H1 (cell line): ENCODE data around the gene SLC25A45. TPM values are rescaled to one million over a fixed set of nuclear protein-coding genes. Genes with fewer than 3 reads are reported as not detected.

ENCODE experiments used
- CTCF ChIA-PET: fragments of 300-600 bp; sonication (Branson Sonifier 250); formaldehyde crosslinking; loops from one replicate; lab custom pipeline; 2021; ENCODE audit not compliant: partially characterized antibody; lab: Charles Lee
- POLR2A ChIA-PET: fragments of 300-600 bp; sonication (Branson Sonifier 250); formaldehyde crosslinking; loops from one replicate; lab custom pipeline; 2021; ENCODE audit warnings: inconsistent platforms; ENCODE audit not compliant: partially characterized antibody; lab: Charles Lee
- DNase-seq, 2 experiments: peaks; one replicate each; pipeline versions ENCODE4 v3.0.0 to v3.0.0-alpha.2; 2010 to 2022; ENCODE audit warnings: low spot score in 2 of 2, low read depth in 1 of 2, mixed read lengths in 1 of 2
- FAIRE-seq: peaks from 2 replicates; lab custom pipeline; 2011; peaks lifted over from hg19 to GRCh38; lab: Jason Lieb, UNC
- H2AFZ ChIP-seq: 2 replicates; pipeline ENCODE4 v1.8.1; 2012; ENCODE audit warnings: low read length, inconsistent platforms
- H2AK5ac ChIP-seq: 2 replicates; pipeline ENCODE4 v1.6.1; 2013; ENCODE audit warnings: low read depth, low read length
- H2BK120ac ChIP-seq: replicated peaks from 2 replicates; pipeline ENCODE3; 2013; ENCODE audit warnings: low read depth, low read length, inconsistent platforms
- H2BK12ac ChIP-seq: 2 replicates; pipeline ENCODE4 v1.6.1; 2013; ENCODE audit warnings: low read depth, low read length
- H2BK15ac ChIP-seq: 2 replicates; pipeline ENCODE4 v1.6.1; 2013; ENCODE audit warnings: low read length
- H2BK20ac ChIP-seq: 2 replicates; pipeline ENCODE4 v1.6.1; 2013; ENCODE audit warnings: low read length
- H2BK5ac ChIP-seq: 2 replicates; pipeline ENCODE4 v1.6.1; 2013; ENCODE audit warnings: low read depth, low read length
- H3K14ac ChIP-seq: 2 replicates; pipeline ENCODE4 v1.6.1; 2013; ENCODE audit warnings: inconsistent platforms; ENCODE audit not compliant: insufficient read length
- H3K18ac ChIP-seq: 2 replicates; pipeline ENCODE4 v1.6.1; 2013; ENCODE audit warnings: low read length; ENCODE audit errors: extremely low read depth
- H3K23ac ChIP-seq: 2 replicates; pipeline ENCODE4 v1.6.1; 2013; ENCODE audit warnings: inconsistent platforms; ENCODE audit not compliant: insufficient read length
- H3K23me2 ChIP-seq: 2 replicates; pipeline ENCODE4 v1.6.1; 2013; ENCODE audit warnings: low read depth, low read length
- H3K27ac ChIP-seq: 2 replicates; pipeline ENCODE4 v1.6.1; 2011; ENCODE audit warnings: low read depth, low read length, inconsistent platforms
- H3K27me3 ChIP-seq, 4 experiments: replicated peaks in 1 of 4; 1 replicate in 1 of 4; 2 replicates in 3 of 4; pipeline versions ENCODE4 v1.6.1 to v1.8.1; 2011 to 2013; ENCODE audit warnings: low read length in 3 of 4, mild to moderate bottlenecking in 3 of 4, inconsistent platforms in 2 of 4, mixed read lengths in 2 of 4, moderate library complexity in 1 of 4; ENCODE audit not compliant: control insufficient read depth in 3 of 4, insufficient read depth in 3 of 4; ENCODE audit errors: extremely low read depth in 1 of 4
- H3K36me3 ChIP-seq, 4 experiments: 2 replicates each; pipeline versions ENCODE4 v1.6.1 to v1.8.1; 2011 to 2013; ENCODE audit warnings: mild to moderate bottlenecking in 4 of 4, low read length in 3 of 4, moderate library complexity in 2 of 4, control low read depth in 1 of 4, inconsistent platforms in 1 of 4; ENCODE audit not compliant: insufficient read depth in 4 of 4, control insufficient read depth in 2 of 4
- H3K4ac ChIP-seq: replicated peaks from 2 replicates; pipeline ENCODE3; 2013; ENCODE audit warnings: low read length, low read depth, mixed read lengths, inconsistent platforms; ENCODE audit not compliant: insufficient read length
- H3K4me1 ChIP-seq, 4 experiments: replicated peaks in 1 of 4; 1 replicate in 1 of 4; 2 replicates in 3 of 4; pipeline versions ENCODE4 v1.6.1 to v1.8.1; 2011 to 2013; ENCODE audit warnings: low read length in 3 of 4, inconsistent platforms in 2 of 4, mixed read lengths in 1 of 4; ENCODE audit not compliant: insufficient read depth in 4 of 4, control insufficient read depth in 3 of 4
- H3K4me2 ChIP-seq, 2 experiments: 2 replicates each; pipeline versions ENCODE4 v1.6.1 to v1.8.1; 2011 to 2013; ENCODE audit warnings: low read depth in 2 of 2, low read length in 2 of 2, control low read depth in 1 of 2, inconsistent platforms in 1 of 2, mild to moderate bottlenecking in 1 of 2; ENCODE audit not compliant: insufficient read depth in 1 of 2
- H3K4me3 ChIP-seq, 4 experiments: fragments of 200-600, 300-600 bp in 1 of 4; sonication (generic), shearing (Covaris generic), sonication (Bioruptor Twin) in 1 of 4; 2 replicates each; pipeline versions ENCODE4 v1.5.1 to v1.8.1; 2011 to 2016; ENCODE audit warnings: low read length in 4 of 4, low read depth in 3 of 4, control low read depth in 2 of 4, inconsistent platforms in 2 of 4, mild to moderate bottlenecking in 2 of 4, mixed read lengths in 1 of 4, moderate library complexity in 1 of 4; ENCODE audit not compliant: insufficient read depth in 2 of 4; ENCODE audit errors: extremely low read depth in 1 of 4
- H3K56ac ChIP-seq: replicated peaks from 2 replicates; pipeline ENCODE3; 2013; ENCODE audit warnings: low read depth, mild to moderate bottlenecking, mixed read lengths, low read length, inconsistent platforms; ENCODE audit not compliant: insufficient read length
- H3K79me1 ChIP-seq: 2 replicates; pipeline ENCODE4 v1.6.1; 2013; ENCODE audit warnings: low read depth, low read length, control low read depth
- H3K79me2 ChIP-seq, 2 experiments: 2 replicates each; pipeline versions ENCODE4 v1.6.1 to v1.8.1; 2012 to 2013; ENCODE audit warnings: low read length in 2 of 2, mild to moderate bottlenecking in 2 of 2, inconsistent platforms in 1 of 2; ENCODE audit not compliant: insufficient read depth in 2 of 2, control insufficient read depth in 1 of 2
- H3K9ac ChIP-seq, 4 experiments: replicated peaks in 1 of 4; 1 replicate in 1 of 4; 2 replicates in 3 of 4; pipeline versions ENCODE4 v1.6.1 to v1.8.1; 2011 to 2013; ENCODE audit warnings: low read depth in 3 of 4, low read length in 3 of 4, control low read depth in 2 of 4, mild to moderate bottlenecking in 2 of 4, moderate library complexity in 2 of 4, inconsistent platforms in 1 of 4; ENCODE audit errors: extremely low read depth in 1 of 4
- H3K9me3 ChIP-seq, 2 experiments: 2 replicates each; pipeline versions ENCODE4 v1.6.1 to v1.8.1; 2012 to 2013; ENCODE audit warnings: mild to moderate bottlenecking in 2 of 2, moderate library complexity in 2 of 2, control low read depth in 1 of 2, inconsistent platforms in 1 of 2, low read depth in 1 of 2, low read length in 1 of 2, mixed read lengths in 1 of 2; ENCODE audit not compliant: insufficient read depth in 2 of 2
- H4K20me1 ChIP-seq, 2 experiments: replicated peaks in 1 of 2; 2 replicates each; pipeline versions ENCODE3 to v1.8.1; 2011 to 2013; ENCODE audit warnings: inconsistent platforms in 2 of 2, low read length in 2 of 2, mild to moderate bottlenecking in 1 of 2; ENCODE audit not compliant: insufficient read depth in 2 of 2, control insufficient read depth in 1 of 2
- H4K5ac ChIP-seq: 2 replicates; pipeline ENCODE4 v1.6.1; 2013; ENCODE audit warnings: low read length, low read depth, mixed read lengths, inconsistent platforms; ENCODE audit not compliant: insufficient read length
- H4K8ac ChIP-seq: 2 replicates; pipeline ENCODE4 v1.8.0; 2013; ENCODE audit warnings: mild to moderate bottlenecking, moderate library complexity, low read length, inconsistent platforms; ENCODE audit not compliant: insufficient read depth; ENCODE audit errors: extremely low read depth
- H4K91ac ChIP-seq: replicated peaks from 2 replicates; pipeline ENCODE3; 2013; ENCODE audit warnings: low read length, mixed read lengths, inconsistent platforms; ENCODE audit not compliant: insufficient read length
- CBX8 ChIP-seq: fragments of 300-800, 300-1000 bp; sonication (generic); IDR thresholded peaks from 2 replicates; pipeline ENCODE4 v1.7.1; 2016; ENCODE audit warnings: low read depth, low read length, borderline replicate concordance
- WGBS, 2 experiments: shearing (Covaris generic) in 1 of 2; methylation state at CpG; one replicate each; pipeline versions ENCODE4 v1.1.6 to v1.1.7; 2013 to 2015; ENCODE audit warnings: low lambda C conversion rate in 2 of 2, mixed read lengths in 2 of 2, inconsistent platforms in 1 of 2, low coverage in 1 of 2, missing lambda C conversion rate in 1 of 2; ENCODE audit not compliant: insufficient replicate concordance in 2 of 2, insufficient coverage in 1 of 2, insufficient read length in 1 of 2; ENCODE audit errors: extremely low coverage in 1 of 2, missing lambda C conversion rate in 1 of 2; 5-methylcytosine and 5-hydroxymethylcytosine counted together
- polyA plus RNA-seq, 7 experiments: library from polyadenylated mRNA; depleted of rRNA in 3 of 7; stranded (reverse) in 5 of 7; unstranded in 2 of 7; fragments of >200 nt in 5 of 7; fragments of 200-250 nt in 2 of 7; gene quantifications; 1 replicate in 5 of 7; 2 replicates in 1 of 7; 4 replicates in 1 of 7; pipeline versions ENCODE4 v1.2.1 to v1.2.3, GENCODE V29; 2011 to 2013; ENCODE audit warnings: missing spikeins in 2 of 7, mixed read lengths in 2 of 7
- total RNA-seq: library from RNA; stranded (reverse); fragmentation: NEBNext Ultra II Directional; extraction: Animal tissue kit (Norgen Biotek cat#: 25700); gene quantifications from 2 replicates; pipeline ENCODE4 v1.2.1, GENCODE V29; 2021

SLC25A45 gene
- total and polyA plus RNA-seq, 2 of the 8 experiments (the other 6 are each of a cell fraction or from before 2014, with no cell fraction given), result 0.54 to 0.59 TPM

- no peak overlapping the region for H3K27ac ChIP-seq
- peaks cover 8 to 42% of the 10 kb centered on the region in 2 experiments for H3K79me2 ChIP-seq
- H2BK20ac ChIP-seq, result no peak overlapping the region
- H4K91ac ChIP-seq, result no peak overlapping the region
- peaks cover 8% of the 10 kb centered on the region for H3K79me1 ChIP-seq
- no peak overlapping the region for H2BK15ac ChIP-seq
- H3K23me2 ChIP-seq, result no peaks in the 10 kb centered on the region
- no peaks in the 10 kb centered on the region for H3K9me3 ChIP-seq
- H3K9ac ChIP-seq, result no peak overlapping the region
- no peak overlapping the region for H3K14ac ChIP-seq
- FAIRE-seq (no peak), DNase-seq (no peak)
- peaks cover 10 to 11% of the 10 kb centered on the region in 2 experiments for H4K20me1 ChIP-seq
- H3K23ac ChIP-seq, result no peak overlapping the region
- H3K4me1 ChIP-seq, result no peaks in the 10 kb centered on the region
- H4K8ac ChIP-seq, result no peak overlapping the region
- peaks cover 18 to 53% (median 43%) of the 10 kb centered on the region in 4 experiments for H3K36me3 ChIP-seq
- H3K18ac ChIP-seq, result no peak overlapping the region
- ChIA-PET POLR2A (interaction anchor here (1.1 kb wide), 1 partner anchor 12 kb away, joined by 4 read pairs; no protein-coding TSS in a partner anchor), CTCF (interaction anchor here (1.0 to 52.8 kb wide), 3 partner anchors 10 to 54 kb away, joined by 3 to 1179 read pairs (median 3); no protein-coding TSS in a partner anchor)
- H2BK120ac ChIP-seq, result no peak overlapping the region
- H3K4me3 ChIP-seq, result no peak overlapping the region
- H2BK5ac ChIP-seq, result no peak overlapping the region
- no peak overlapping the region for H3K56ac ChIP-seq
- 88% methylated on average over 11 of the region's 11 CpGs; no CpG with 5 or more reads in 1 of the 2 experiments for whole genome bisulfite sequencing, 2 experiments
- H3K4me2 ChIP-seq, result no peak overlapping the region
- no peaks in the 10 kb centered on the region for H3K27me3 ChIP-seq
- H2AFZ ChIP-seq, result no peak overlapping the region
- no peak overlapping the region for H2AK5ac ChIP-seq
- no peak overlapping the region for H4K5ac ChIP-seq
- H2BK12ac ChIP-seq, result no peak overlapping the region
- H3K4ac ChIP-seq, result no peak overlapping the region
- TF ChIP-seq CBX8, result no peak
Observed at GRCh38 chr11:65340226-65340625, 42.2 kb downstream of the SLC25A45 start.
